Upper lobe of right lung (tissue), 1 donor: ENCODE measurements around the gene FAM241B. TPM values are rescaled to one million over a fixed set of nuclear protein-coding genes. Genes with fewer than 3 reads are reported as not detected.

ENCODE experiments used
- ATAC-seq: fragments of 200-7000 bp; cut with Tn5 transposase; one replicate; pipeline ENCODE4 v1.9.1; 2020; ENCODE audit warnings: mild to moderate bottlenecking, moderate library complexity
- DNase-seq: peaks from one replicate; pipeline ENCODE4 v3.0.0-alpha.2; 2020
- H3K27ac ChIP-seq: fragments of 200-600 bp; one replicate; pipeline ENCODE4 v1.8.0; 2022
- H3K27me3 ChIP-seq: fragments of 200-600 bp; one replicate; pipeline ENCODE4 v1.8.0; 2022; ENCODE audit warnings: mild to moderate bottlenecking
- H3K36me3 ChIP-seq: fragments of 200-600 bp; one replicate; pipeline ENCODE4 v1.8.0; 2022
- H3K4me1 ChIP-seq: fragments of 200-600 bp; one replicate; pipeline ENCODE4 v1.8.0; 2022
- H3K4me3 ChIP-seq: fragments of 200-600 bp; one replicate; pipeline ENCODE4 v1.8.0; 2022; ENCODE audit warnings: mild to moderate bottlenecking
- H3K9me3 ChIP-seq: fragments of 200-600 bp; one replicate; pipeline ENCODE4 v1.8.0; 2022
- CTCF ChIP-seq: fragments of 200-600 bp; IDR thresholded peaks from one replicate; pipeline ENCODE4 v1.8.0; 2022; ENCODE audit warnings: antibody characterized with exemption
- intact Hi-C: fragments of 100-400 bp; cut with DNase I; formaldehyde crosslinking; loops from one replicate; pipeline ENCODE4 v1.11.0; 2022
- total RNA-seq: library from RNA; stranded (reverse); fragmentation: NEBNext Ultra II Directional; extraction: Animal tissue kit (Norgen Biotek cat#: 25700); gene quantifications from one replicate; pipeline ENCODE4 v1.2.1, GENCODE V29; 2021
- donor health status: DM: no; HTN: yes; CAD: no; lungs with severe emphysema.

Gene FAM241B
- total RNA-seq, 1 donor from 2014 or later, result 5.2 TPM

GRCh38 chr10:69649786-69650550, 19.9 kb downstream of the FAM241B start:
- no peak for TF ChIP-seq CTCF
- ATAC-seq (no peak), DNase-seq (no peak)
- Histone ChIP-seq H3K4me1 (no peaks in the 10 kb centered on the region), H3K36me3 (no peaks in the 10 kb centered on the region), H3K4me3 (no peak overlapping the region), H3K27ac (no peak overlapping the region), H3K27me3 (no peaks in the 10 kb centered on the region), H3K9me3 (no peaks in the 10 kb centered on the region)
- intact Hi-C loops, result no loop called here

GRCh38 chr10:69650589-69651261, 20.7 kb downstream of the FAM241B start:
- intact Hi-C loops, result no loop called here

GRCh38 chr10:69651362-69651761, 21.3 kb downstream of the FAM241B start:
- TF ChIP-seq CTCF, result no peak

More at GRCh38 chr10:69650589-69651261, 20.7 kb downstream of the FAM241B start:
- ATAC-seq (no peak), DNase-seq (no peak)
- Histone ChIP-seq H3K9me3 (no peaks in the 10 kb centered on the region), H3K27ac (no peak overlapping the region), H3K36me3 (no peaks in the 10 kb centered on the region), H3K27me3 (no peaks in the 10 kb centered on the region), H3K4me3 (no peak overlapping the region), H3K4me1 (no peaks in the 10 kb centered on the region)
- no peak for TF ChIP-seq CTCF

GRCh38 chr10:69652111-69652856, 22.2 kb downstream of the FAM241B start:
- H3K9me3 ChIP-seq, result no peaks in the 10 kb centered on the region
- H3K4me1 ChIP-seq, result no peaks in the 10 kb centered on the region
- no peak overlapping the region for H3K4me3 ChIP-seq
- no peak overlapping the region for H3K27ac ChIP-seq
- H3K36me3 ChIP-seq, result no peaks in the 10 kb centered on the region
- intact Hi-C loops, result no loop called here
- DNase-seq (no peak), ATAC-seq (no peak)
- H3K27me3 ChIP-seq, result no peaks in the 10 kb centered on the region
- TF ChIP-seq CTCF, result no peak

More at GRCh38 chr10:69651362-69651761, 21.3 kb downstream of the FAM241B start:
- intact Hi-C loops, result no loop called here
- H3K4me1 ChIP-seq, result no peaks in the 10 kb centered on the region
- no peaks in the 10 kb centered on the region for H3K9me3 ChIP-seq
- H3K4me3 ChIP-seq, result no peak overlapping the region
- no peak for ATAC-seq
- no peak overlapping the region for H3K27ac ChIP-seq
- no peak for DNase-seq
- H3K27me3 ChIP-seq, result no peaks in the 10 kb centered on the region
- no peaks in the 10 kb centered on the region for H3K36me3 ChIP-seq

GRCh38 chr10:69652857-69653199, 22.8 kb downstream of the FAM241B start:
- intact Hi-C loops, result no loop called here
- H3K4me1 ChIP-seq, result no peaks in the 10 kb centered on the region
- DNase-seq, result no peak
- H3K36me3 ChIP-seq, result no peaks in the 10 kb centered on the region
- no peak overlapping the region for H3K27ac ChIP-seq
- ATAC-seq, result no peak
- no peaks in the 10 kb centered on the region for H3K27me3 ChIP-seq
- H3K4me3 ChIP-seq, result no peak overlapping the region
- TF ChIP-seq CTCF, result no peak
- no peaks in the 10 kb centered on the region for H3K9me3 ChIP-seq
